Upper lobe of left lung (tissue), 6 donors: Measurements from ENCODE around the gene TRA2B. TPM values are rescaled to one million over a fixed set of nuclear protein-coding genes. Genes with fewer than 3 reads are reported as not detected.

ENCODE experiments used
- ATAC-seq, 2 donors: fragments of 200-7000 bp; cut with Tn5 transposase; one replicate each; pipeline ENCODE4 v1.9.1; 2022; ENCODE audit warnings: mild to moderate bottlenecking in 2 of 2, moderate library complexity in 2 of 2; ENCODE audit not compliant: low FRiP score in 2 of 2
- DNase-seq, 2 donors: peaks; one replicate each; pipeline ENCODE4 v3.0.0-alpha.2; 2019 to 2020
- H3K27ac ChIP-seq, 4 donors: fragments of 200-600 bp; sonication (generic); one replicate each; pipeline ENCODE4 v1.5.1; 2016 to 2019
- H3K27me3 ChIP-seq, 4 donors: fragments of 200-600 bp; sonication (generic); one replicate each; pipeline ENCODE4 v1.5.1; 2017 to 2019
- H3K36me3 ChIP-seq, 4 donors: fragments of 200-600 bp; sonication (generic); one replicate each; pipeline ENCODE4 v1.5.1; 2016 to 2019
- H3K4me1 ChIP-seq, 4 donors: fragments of 200-600 bp; sonication (generic); one replicate each; pipeline ENCODE4 v1.5.1; 2018 to 2019
- H3K4me3 ChIP-seq, 4 donors: fragments of 200-600 bp; sonication (generic); one replicate each; pipeline ENCODE4 v1.5.1; 2017 to 2019; ENCODE audit warnings: mild to moderate bottlenecking in 2 of 4, moderate library complexity in 1 of 4
- H3K9me3 ChIP-seq, 4 donors: fragments of 200-600 bp; sonication (generic); one replicate each; pipeline ENCODE4 v1.5.1; 2018 to 2019
- EP300 ChIP-seq, 4 donors: sonication (generic); formaldehyde crosslinking; IDR thresholded peaks; one replicate each; pipeline ENCODE4 v1.5.1; 2017; ENCODE audit warnings: antibody characterized with exemption in 4 of 4, control low read depth in 2 of 4
- POLR2A ChIP-seq, 4 donors: fragments of 450-650 bp; IDR thresholded peaks; one replicate each; pipeline ENCODE4 v1.5.1; 2016 to 2017; ENCODE audit warnings: antibody characterized with exemption in 4 of 4, mild to moderate bottlenecking in 2 of 4
- POLR2AphosphoS5 ChIP-seq, 2 donors: sonication (generic); formaldehyde crosslinking; IDR thresholded peaks; one replicate each; pipeline ENCODE4 v1.5.1; 2017; ENCODE audit warnings: antibody characterized with exemption in 2 of 2
- WGBS, 2 donors: methylation state at CpG; one replicate each; pipeline ENCODE4 v1.1.5; 2017 to 2018; 5-methylcytosine and 5-hydroxymethylcytosine counted together
- total RNA-seq, 6 donors: library from RNA; depleted of rRNA in 4 of 6; stranded (reverse); fragments of >200 nt in 4 of 6; gene quantifications; one replicate each; pipeline versions ENCODE4 v1.1.0 to v1.2.1, GENCODE V29; 2016 to 2021
- TF ChIP-seq, protein P1 (sequence below), 6 experiments: fragments of 450-650 bp in 4 of 6; fragments of 200-600 bp in 2 of 6; sonication (generic) in 2 of 6; IDR thresholded peaks; one replicate each; pipeline ENCODE4 v1.5.1; 2016 to 2019; ENCODE audit warnings: antibody characterized with exemption in 6 of 6
- donor health status: DM: no; HTN: no; CAD: no; lungs with moderate emphysema.
- donor health status: DM: no; HTN: yes; CAD: no; lungs with severe emphysema.

The TRA2B gene
- total RNA-seq, 6 donors from 2014 or later, result 90.9 to 336 (median 124) TPM

GRCh38 chr3:185948292-185948691, 10.5 kb upstream of the TRA2B start:
- WGBS, 2 donors, result 76 to 81% methylated on average over 3 of the region's 3 CpGs
- TF ChIP-seq POLR2A (IDR thresholded peaks at IDR 0.05), result no peak
- TF ChIP-seq, protein P1, sequence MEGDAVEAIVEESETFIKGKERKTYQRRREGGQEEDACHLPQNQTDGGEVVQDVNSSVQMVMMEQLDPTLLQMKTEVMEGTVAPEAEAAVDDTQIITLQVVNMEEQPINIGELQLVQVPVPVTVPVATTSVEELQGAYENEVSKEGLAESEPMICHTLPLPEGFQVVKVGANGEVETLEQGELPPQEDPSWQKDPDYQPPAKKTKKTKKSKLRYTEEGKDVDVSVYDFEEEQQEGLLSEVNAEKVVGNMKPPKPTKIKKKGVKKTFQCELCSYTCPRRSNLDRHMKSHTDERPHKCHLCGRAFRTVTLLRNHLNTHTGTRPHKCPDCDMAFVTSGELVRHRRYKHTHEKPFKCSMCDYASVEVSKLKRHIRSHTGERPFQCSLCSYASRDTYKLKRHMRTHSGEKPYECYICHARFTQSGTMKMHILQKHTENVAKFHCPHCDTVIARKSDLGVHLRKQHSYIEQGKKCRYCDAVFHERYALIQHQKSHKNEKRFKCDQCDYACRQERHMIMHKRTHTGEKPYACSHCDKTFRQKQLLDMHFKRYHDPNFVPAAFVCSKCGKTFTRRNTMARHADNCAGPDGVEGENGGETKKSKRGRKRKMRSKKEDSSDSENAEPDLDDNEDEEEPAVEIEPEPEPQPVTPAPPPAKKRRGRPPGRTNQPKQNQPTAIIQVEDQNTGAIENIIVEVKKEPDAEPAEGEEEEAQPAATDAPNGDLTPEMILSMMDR (IDR thresholded peaks at IDR 0.05), result no peak
- TF ChIP-seq POLR2AphosphoS5 (IDR thresholded peaks at IDR 0.05), result no peak
- TF ChIP-seq EP300 (IDR thresholded peaks at IDR 0.05), result no peak
- no peak for ATAC-seq

GRCh38 chr3:185943760-185944106, 5.9 kb upstream of the TRA2B start:
- H3K27me3 ChIP-seq, result no peaks in the 10 kb centered on the region
- ATAC-seq (no peak), DNase-seq (no peak)
- no peak overlapping the region for H3K27ac ChIP-seq
- WGBS, 2 donors, result 34 to 51% methylated on average over 3 of the region's 3 CpGs
- H3K36me3 ChIP-seq, result no peaks in the 10 kb centered on the region
- TF ChIP-seq, protein P1 (IDR thresholded peaks at IDR 0.05), result peak in 1 of 6 experiments; percentile 9
- no peak for TF ChIP-seq POLR2A (IDR thresholded peaks at IDR 0.05)
- peaks cover 6 to 9% (median 7%) of the 10 kb centered on the region in 4 donors for H3K4me1 ChIP-seq
- no peaks in the 10 kb centered on the region for H3K9me3 ChIP-seq
- no peak overlapping the region for H3K4me3 ChIP-seq

More at GRCh38 chr3:185948292-185948691, 10.5 kb upstream of the TRA2B start:
- Histone ChIP-seq H3K36me3 (no peaks in the 10 kb centered on the region), H3K27ac (no peak overlapping the region), H3K27me3 (no peaks in the 10 kb centered on the region), H3K4me3 (no peak overlapping the region), H3K9me3 (no peaks in the 10 kb centered on the region), H3K4me1 (peaks cover 2 to 4% (median 3%) of the 10 kb centered on the region in 4 donors)
- no peak for DNase-seq

DNA sequence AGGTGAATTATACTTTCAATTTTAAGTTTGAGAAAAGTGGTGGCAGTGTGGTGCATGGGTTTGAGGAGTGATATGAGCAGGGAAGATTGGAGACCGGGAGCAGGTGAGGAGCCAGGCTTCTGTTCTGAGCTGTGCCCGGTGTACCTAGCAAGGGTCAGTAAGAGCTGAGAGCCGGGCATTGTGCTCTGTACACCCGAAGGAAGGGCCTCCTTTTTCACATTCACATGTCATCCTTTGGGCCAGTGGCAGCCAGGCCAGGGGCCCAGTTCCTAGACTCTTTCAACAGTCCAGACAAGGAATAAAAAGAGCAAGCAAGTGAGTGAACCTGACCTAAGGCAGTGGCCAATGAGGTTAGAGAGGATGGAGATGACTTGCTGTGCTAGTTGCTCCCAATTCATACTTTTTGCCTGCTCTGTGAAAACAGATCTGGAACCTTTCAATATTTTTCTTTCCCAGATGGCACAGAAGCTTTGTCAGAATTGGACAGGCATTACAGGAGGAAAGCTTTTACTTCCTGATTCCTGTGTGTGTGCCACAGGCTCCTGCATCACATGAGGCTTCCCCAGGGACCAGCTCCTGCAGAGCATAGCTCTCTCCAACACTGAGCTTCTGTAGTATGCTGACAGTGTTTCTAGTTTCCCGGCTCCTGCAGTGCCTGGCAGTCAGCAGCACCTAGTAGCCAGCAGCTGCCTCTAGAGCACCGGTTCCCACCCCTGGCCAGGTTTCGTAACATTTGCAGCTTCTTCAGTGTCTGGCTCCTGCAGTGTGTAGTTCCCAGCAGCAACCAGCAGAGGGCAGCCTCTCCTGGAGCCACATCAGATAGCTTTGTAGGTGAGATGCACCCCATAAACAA, 5.3 kb upstream of the TRA2B start:
- peak; percentile 95 to 98 for ATAC-seq
- Histone ChIP-seq H3K27me3 (no peaks in the 10 kb centered on the region), H3K9me3 (no peaks in the 10 kb centered on the region), H3K4me3 (peak overlapping the region in 1 of 4 donors; percentile 23), H3K27ac (peak overlapping the region in 3 of 4 donors; percentile 10 to 64 (median 49)), H3K36me3 (no peaks in the 10 kb centered on the region), H3K4me1 (peaks cover 6 to 9% (median 7%) of the 10 kb centered on the region in 4 donors)
- DNase-seq, result peak in 1 of 2 donors; percentile 94
- WGBS, 2 donors, result 52 to 56% methylated on average over 7 of the region's 7 CpGs
- no peak for TF ChIP-seq POLR2A (IDR thresholded peaks at IDR 0.05)
- TF ChIP-seq EP300 (IDR thresholded peaks at IDR 0.05), result no peak
- TF ChIP-seq, protein P1 (IDR thresholded peaks at IDR 0.05), result peak; percentile 88 to 99 (median 93)

- ATAC-seq (no peak), DNase-seq (no peak)
- WGBS, 2 donors, result 93% methylated on average over 3 of the region's 3 CpGs
- no peaks in the 10 kb centered on the region for H3K36me3 ChIP-seq
- no peaks in the 10 kb centered on the region for H3K27me3 ChIP-seq
- no peak overlapping the region for H3K27ac ChIP-seq
- H3K4me1 ChIP-seq, result peaks cover 6 to 9% (median 7%) of the 10 kb centered on the region in 4 donors
- H3K9me3 ChIP-seq, result no peaks in the 10 kb centered on the region
- no peak for TF ChIP-seq POLR2A (IDR thresholded peaks at IDR 0.05)
- TF ChIP-seq, protein P1 (IDR thresholded peaks at IDR 0.05), result no peak
- no peak for TF ChIP-seq POLR2AphosphoS5 (IDR thresholded peaks at IDR 0.05)
- no peak for TF ChIP-seq EP300 (IDR thresholded peaks at IDR 0.05)
- no peak overlapping the region for H3K4me3 ChIP-seq
Measured at GRCh38 chr3:185942396-185942795, 4.6 kb upstream of the TRA2B start.

- WGBS, 2 donors, result 50 to 65% methylated on average over 1 of the region's 1 CpG
- H3K9me3 ChIP-seq, result no peaks in the 10 kb centered on the region
- no peak for DNase-seq
- H3K4me1 ChIP-seq, result peaks cover 6 to 9% (median 7%) of the 10 kb centered on the region in 4 donors
- ATAC-seq, result no peak
- H3K36me3 ChIP-seq, result no peaks in the 10 kb centered on the region
- no peaks in the 10 kb centered on the region for H3K27me3 ChIP-seq
- H3K27ac ChIP-seq, result no peak overlapping the region
- TF ChIP-seq, protein P1 (IDR thresholded peaks at IDR 0.05), result no peak
- TF ChIP-seq POLR2AphosphoS5 (IDR thresholded peaks at IDR 0.05) (no peak), EP300 (IDR thresholded peaks at IDR 0.05) (no peak), POLR2A (IDR thresholded peaks at IDR 0.05) (no peak)
- no peak overlapping the region for H3K4me3 ChIP-seq
Measured at GRCh38 chr3:185940951-185941350, 3.1 kb upstream of the TRA2B start.
